ENCODE results near the gene DNAJC2.

Gene DNAJC2

DNA sequence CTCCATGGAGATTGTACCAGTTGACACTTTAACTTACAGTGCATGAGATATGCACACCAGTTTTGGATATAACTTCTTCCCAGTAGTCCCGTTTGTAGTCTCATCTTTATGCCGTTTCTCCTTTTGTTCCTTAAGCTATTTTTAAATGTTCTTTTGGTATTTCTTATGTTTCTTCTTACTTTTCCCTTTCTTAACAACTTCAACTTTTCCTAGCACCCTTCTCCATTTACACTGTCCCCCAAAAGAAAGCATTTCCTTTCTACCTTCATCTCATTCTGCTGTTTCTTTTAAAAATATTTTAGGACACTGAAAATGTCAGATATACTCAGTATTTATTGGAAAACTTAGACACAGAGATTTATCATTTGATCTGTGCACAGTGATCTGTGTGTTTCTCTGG lies 4.4 kb upstream of the DNAJC2 start:
- Mint-ChIP-seq H3K9me3 (no peaks in the 10 kb centered on the region), H3K4me3 (peak overlapping the region; percentile 40), H3K27ac (peak overlapping the region; percentile 91), H3K4me1 (peaks cover 28% of the 10 kb centered on the region), H3K36me3 (peaks cover 9% of the 10 kb centered on the region), H3K27me3 (no peaks in the 10 kb centered on the region)
- DNase-seq (ENCODE audit: low spot score in 2 of 2) (no peak), ATAC-seq (ENCODE audit: low read depth) (no peak)

DNA sequence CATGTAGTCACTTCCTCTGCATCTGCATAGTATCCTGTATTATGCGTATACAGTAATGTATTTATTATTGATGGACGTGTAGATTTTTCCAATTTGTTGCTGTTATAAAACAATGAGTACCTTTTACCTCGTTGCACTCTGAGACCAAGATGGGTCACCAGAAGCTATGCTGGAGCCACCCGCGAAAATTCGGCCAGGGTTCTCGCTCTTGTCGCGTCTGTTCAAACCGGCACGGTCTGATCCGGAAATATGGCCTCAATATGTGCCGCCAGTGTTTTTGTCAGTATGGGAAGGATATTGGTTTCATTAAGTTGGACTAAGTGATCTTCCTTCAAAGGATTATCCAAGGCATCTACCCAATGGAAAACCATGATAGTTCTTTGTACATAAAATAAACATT lies 3.9 kb upstream of the DNAJC2 start:
- Mint-ChIP-seq H3K27me3 (no peaks in the 10 kb centered on the region), H3K4me3 (peak overlapping the region; percentile 93), H3K36me3 (peaks cover 9% of the 10 kb centered on the region), H3K27ac (peak overlapping the region; percentile 91), H3K4me1 (peaks cover 30% of the 10 kb centered on the region), H3K9me3 (no peaks in the 10 kb centered on the region)
- ATAC-seq (ENCODE audit: low read depth) (no peak), DNase-seq (ENCODE audit: low spot score in 2 of 2) (no peak)

DNA sequence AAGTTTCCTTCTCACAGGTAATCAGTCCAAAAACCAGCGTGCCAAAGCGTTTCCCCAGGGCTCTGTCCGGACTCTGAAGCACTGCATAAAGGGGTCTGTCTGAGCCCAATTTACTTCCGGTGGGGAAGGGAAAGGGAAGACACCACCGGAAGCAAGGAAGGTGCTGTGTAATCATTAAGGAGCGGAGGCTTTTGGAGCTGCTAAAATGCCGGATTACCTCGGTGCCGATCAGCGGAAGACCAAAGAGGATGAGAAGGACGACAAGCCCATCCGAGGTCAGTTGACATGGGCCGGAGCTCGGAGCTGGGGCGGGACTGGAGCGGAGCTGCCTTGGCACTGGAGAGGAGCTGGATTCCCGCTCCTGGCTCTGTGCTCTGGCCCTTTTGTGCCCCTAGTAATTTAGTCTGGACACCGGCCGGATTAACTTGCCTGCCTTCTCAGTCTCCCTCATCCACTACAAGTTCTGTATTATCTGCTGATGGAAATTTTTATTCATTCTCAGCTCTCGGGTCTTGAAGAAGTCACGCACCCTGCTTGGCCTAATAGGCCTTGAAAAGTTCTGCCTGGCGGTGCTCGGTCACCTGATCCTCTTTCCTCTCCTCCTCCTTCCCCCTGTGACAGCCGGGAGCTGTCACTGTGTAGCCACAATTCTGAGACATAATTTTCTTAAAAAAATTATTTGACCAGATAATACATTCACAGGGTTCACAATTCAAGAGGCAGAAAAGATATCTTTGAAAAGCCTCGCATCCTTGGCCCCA lies 3.1 kb upstream of the DNAJC2 start, which contains the start of gene PSMC2:
PSMC2 (plus strand) TSS at position 137 of the 761 bp plus-strand sequence; CDS start at position 206, 69 bp downstream.
- H3K9me3 Mint-ChIP-seq, result no peaks in the 10 kb centered on the region
- H3K4me1 Mint-ChIP-seq, result peaks cover 28% of the 10 kb centered on the region
- H3K36me3 Mint-ChIP-seq, result peaks cover 9% of the 10 kb centered on the region
- DNase-seq (ENCODE audit: low spot score in 2 of 2), result peak; percentile 81
- H3K27ac Mint-ChIP-seq, result peak within 1 kb of the TSS; percentile 91
- peak within 1 kb of the TSS; percentile 93 for H3K4me3 Mint-ChIP-seq
- ATAC-seq (ENCODE audit: low read depth), result peak; percentile 70
- no peaks in the 10 kb centered on the region for H3K27me3 Mint-ChIP-seq

DNA sequence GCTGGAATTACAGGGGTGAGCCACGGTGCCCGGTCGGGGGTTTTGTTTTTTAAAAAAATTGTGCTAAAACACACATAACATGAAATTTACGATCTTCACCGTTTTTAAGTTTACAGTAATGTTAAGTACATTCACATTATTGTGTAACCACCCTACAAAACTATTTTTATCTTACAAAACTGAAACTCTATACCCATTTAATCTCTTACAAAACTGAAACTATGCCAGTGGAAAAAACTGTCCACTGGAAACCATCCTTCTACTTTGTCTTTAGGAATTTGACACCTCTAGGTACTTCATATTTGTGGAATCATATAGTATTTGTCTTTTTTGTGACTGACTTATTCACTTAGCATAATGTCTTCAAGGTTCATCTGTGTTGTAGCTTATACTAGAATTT lies 1.8 kb upstream of the DNAJC2 start:
- Mint-ChIP-seq H3K27me3 (no peaks in the 10 kb centered on the region), H3K36me3 (peaks cover 8% of the 10 kb centered on the region), H3K4me1 (peaks cover 23% of the 10 kb centered on the region), H3K4me3 (no peak overlapping the region), H3K9me3 (no peaks in the 10 kb centered on the region), H3K27ac (no peak overlapping the region)
- DNase-seq (ENCODE audit: low spot score in 2 of 2) (no peak), ATAC-seq (ENCODE audit: low read depth) (no peak)

DNA sequence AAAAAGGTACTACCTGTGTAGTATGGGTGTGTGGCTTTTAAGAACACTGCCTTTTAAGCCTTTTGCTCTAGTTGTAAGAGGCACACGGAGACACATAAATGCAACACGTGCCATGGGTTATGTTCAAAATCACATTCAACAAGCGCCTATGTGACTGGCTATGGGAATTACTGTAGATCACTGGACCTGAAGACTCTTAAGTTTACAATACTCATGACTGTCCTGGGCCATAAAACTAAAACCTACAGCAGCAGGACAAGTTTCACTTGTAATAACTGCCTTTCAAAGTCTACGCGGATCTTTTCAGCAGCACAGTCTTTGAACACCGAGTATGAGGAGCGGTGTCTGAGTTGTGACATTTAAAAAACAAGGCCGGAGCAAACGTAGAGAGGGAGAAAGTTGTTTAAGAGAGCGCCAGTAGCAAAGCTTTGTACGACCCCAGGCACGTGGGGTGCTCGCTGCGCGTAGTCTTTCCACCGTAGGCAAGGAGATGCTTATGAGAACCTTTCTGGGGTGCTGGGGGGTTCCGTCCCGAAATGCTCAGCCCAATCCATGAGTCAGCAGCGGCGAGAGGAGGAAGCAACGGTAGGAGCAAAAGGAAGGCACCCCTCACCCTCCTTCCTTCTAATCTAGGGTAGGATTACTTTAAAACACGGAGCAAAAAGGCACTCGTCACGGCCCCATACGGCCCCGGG lies 662 bp downstream of the DNAJC2 start:
- peak overlapping the region; percentile 99 for H3K4me3 Mint-ChIP-seq
- H3K4me1 Mint-ChIP-seq, result peaks cover 26% of the 10 kb centered on the region
- no peaks in the 10 kb centered on the region for H3K9me3 Mint-ChIP-seq
- peak overlapping the region; percentile 99 for H3K27ac Mint-ChIP-seq
- H3K36me3 Mint-ChIP-seq, result peaks cover 22% of the 10 kb centered on the region
- peak in 1 of 2 donors; percentile 15 for DNase-seq (ENCODE audit: low spot score in 2 of 2)
- peak; percentile 31 for ATAC-seq (ENCODE audit: low read depth)
- no peaks in the 10 kb centered on the region for H3K27me3 Mint-ChIP-seq

DNA sequence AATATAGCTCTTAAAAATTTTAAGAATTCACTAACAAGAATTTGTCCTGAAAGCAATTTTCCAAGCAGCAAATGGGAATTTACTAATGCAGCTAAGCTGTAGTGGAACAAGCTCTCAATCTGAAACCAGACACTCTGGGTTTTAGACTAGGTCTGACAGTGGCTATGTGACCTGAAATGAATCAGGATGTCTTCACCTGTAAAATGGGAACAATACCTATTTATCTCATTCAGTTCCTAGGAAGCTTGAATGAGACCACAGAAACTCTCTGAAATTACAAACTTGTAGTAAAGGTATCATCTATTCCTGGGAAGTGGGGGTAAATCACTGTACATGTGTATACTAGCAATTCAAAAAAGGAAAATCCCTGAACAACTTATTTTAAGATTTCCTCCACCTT lies 1.2 kb downstream of the DNAJC2 start:
- Mint-ChIP-seq H3K27ac (peak overlapping the region; percentile 99), H3K9me3 (no peaks in the 10 kb centered on the region), H3K36me3 (peaks cover 22% of the 10 kb centered on the region), H3K4me3 (peak overlapping the region; percentile 99), H3K4me1 (peaks cover 22% of the 10 kb centered on the region), H3K27me3 (no peaks in the 10 kb centered on the region)
- DNase-seq (ENCODE audit: low spot score in 2 of 2) (no peak), ATAC-seq (ENCODE audit: low read depth) (no peak)

DNA sequence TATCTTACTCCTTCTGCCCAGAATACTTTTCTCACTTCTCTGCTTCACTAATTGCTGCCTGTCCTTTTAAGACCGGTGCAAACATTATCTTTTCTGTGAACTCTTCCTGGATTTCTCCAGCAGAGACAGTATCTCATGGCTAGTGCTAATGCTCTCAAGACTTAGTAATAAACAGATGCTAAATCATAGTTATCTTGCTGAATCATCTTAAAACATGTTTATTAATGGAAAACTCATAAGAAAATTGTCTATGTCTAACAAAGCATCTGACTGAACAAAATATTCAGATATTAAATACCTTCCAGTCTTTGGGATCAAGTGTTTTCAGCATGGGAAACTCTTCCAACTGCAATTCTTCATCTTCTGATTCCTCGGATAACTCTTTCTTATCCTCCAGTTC lies 3.1 kb downstream of the DNAJC2 start:
- DNase-seq (ENCODE audit: low spot score in 2 of 2) (no peak), ATAC-seq (ENCODE audit: low read depth) (no peak)
- H3K4me3 Mint-ChIP-seq, result no peak overlapping the region
- no peaks in the 10 kb centered on the region for H3K9me3 Mint-ChIP-seq
- peaks cover 22% of the 10 kb centered on the region for H3K4me1 Mint-ChIP-seq
- H3K36me3 Mint-ChIP-seq, result peaks cover 34% of the 10 kb centered on the region
- H3K27ac Mint-ChIP-seq, result peak overlapping the region; percentile 39
- no peaks in the 10 kb centered on the region for H3K27me3 Mint-ChIP-seq

DNA sequence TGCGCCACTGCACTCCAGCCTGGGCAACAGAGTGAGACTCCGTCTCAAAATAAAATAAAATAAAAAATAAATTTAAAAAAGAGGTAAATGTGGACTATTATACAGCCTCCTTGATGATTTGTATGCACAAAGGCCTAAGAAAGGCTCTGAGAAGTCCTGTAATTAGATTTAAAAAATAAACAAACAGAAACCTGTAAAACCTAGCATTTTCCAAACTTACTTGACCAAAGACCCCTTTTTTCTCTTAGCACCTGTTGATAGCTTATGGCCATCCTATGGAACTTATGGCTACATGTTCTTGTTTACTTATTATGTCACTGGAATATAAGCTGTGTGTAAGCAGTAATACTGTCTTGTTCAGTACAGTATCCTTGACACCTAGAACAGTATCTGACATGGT lies 5.7 kb downstream of the DNAJC2 start:
- Mint-ChIP-seq H3K4me1 (peaks cover 19% of the 10 kb centered on the region), H3K36me3 (peaks cover 34% of the 10 kb centered on the region), H3K4me3 (no peak overlapping the region), H3K9me3 (no peaks in the 10 kb centered on the region), H3K27ac (peak overlapping the region; percentile 4), H3K27me3 (no peaks in the 10 kb centered on the region)
- DNase-seq (ENCODE audit: low spot score in 2 of 2) (no peak), ATAC-seq (ENCODE audit: low read depth) (no peak)

DNA sequence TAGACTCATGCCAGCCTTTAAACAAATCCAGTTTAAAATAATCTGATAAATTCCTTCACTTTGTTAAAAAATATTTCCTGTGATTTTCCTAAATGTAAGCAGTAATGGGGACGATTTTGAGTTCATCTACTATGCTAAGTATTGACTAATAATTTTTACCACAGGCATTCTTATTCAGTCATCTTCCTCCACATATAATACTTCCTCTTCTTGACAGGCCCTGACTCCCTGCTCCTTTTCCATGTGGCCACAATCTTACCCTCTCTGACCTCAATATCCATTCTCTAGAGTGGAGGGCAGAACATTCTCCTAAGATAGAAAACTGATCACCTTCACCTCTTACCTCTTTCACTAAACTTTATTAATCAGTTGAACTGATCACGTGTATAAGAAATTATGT lies 7.8 kb downstream of the DNAJC2 start:
- Mint-ChIP-seq H3K27ac (no peak overlapping the region), H3K9me3 (no peaks in the 10 kb centered on the region), H3K27me3 (no peaks in the 10 kb centered on the region), H3K4me1 (peaks cover 18% of the 10 kb centered on the region), H3K36me3 (peaks cover 33% of the 10 kb centered on the region), H3K4me3 (no peak overlapping the region)
- DNase-seq (ENCODE audit: low spot score in 2 of 2) (no peak), ATAC-seq (ENCODE audit: low read depth) (no peak)

DNA sequence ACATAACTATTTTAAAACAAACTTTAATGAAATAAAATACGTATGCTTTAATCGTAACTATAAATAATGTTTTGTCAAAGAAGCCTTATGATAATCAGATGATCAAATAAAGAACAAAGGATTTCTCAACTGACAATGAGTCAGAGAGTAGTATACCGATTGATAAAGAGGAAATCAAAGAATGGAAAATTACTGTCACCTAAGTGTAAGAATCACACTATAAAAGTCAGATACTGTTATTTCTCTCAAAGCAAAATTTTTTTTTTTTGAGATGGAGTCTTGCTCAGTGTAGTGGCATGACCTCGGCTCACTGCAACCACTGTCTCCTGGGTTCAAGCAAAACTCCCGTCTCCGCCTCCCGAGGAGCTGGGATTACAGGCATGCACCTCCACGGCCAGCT lies 18.8 kb downstream of the DNAJC2 start:
- no peaks in the 10 kb centered on the region for H3K4me1 Mint-ChIP-seq
- H3K9me3 Mint-ChIP-seq, result no peaks in the 10 kb centered on the region
- H3K36me3 Mint-ChIP-seq, result peaks cover 15% of the 10 kb centered on the region
- no peak for ATAC-seq (ENCODE audit: low read depth)
- H3K27ac Mint-ChIP-seq, result no peak overlapping the region
- no peak overlapping the region for H3K4me3 Mint-ChIP-seq
- no peaks in the 10 kb centered on the region for H3K27me3 Mint-ChIP-seq
- no peak for DNase-seq (ENCODE audit: low spot score in 2 of 2)

DNA sequence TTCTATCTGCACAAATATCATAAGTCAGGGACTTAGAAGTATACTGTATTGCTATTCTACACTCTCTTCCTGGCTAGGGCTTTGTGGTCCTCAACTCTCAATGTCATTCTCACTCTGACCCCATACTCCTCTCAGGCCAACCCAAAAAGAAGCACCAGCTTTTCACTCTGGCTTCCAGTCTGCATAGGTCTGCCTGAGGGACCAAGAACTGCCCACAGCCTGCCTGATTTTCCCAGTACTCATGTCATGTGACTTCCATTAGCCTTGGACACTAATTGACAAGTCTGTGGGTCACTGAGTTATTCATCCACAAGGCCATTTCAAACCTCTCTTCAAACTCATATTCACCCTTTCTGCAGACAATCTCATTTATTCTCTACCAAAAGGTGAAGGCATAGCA lies 27.6 kb downstream of the DNAJC2 start:
- peak overlapping the region; percentile 90 for H3K27ac Mint-ChIP-seq
- H3K27me3 Mint-ChIP-seq, result no peaks in the 10 kb centered on the region
- no peaks in the 10 kb centered on the region for H3K9me3 Mint-ChIP-seq

DNA sequence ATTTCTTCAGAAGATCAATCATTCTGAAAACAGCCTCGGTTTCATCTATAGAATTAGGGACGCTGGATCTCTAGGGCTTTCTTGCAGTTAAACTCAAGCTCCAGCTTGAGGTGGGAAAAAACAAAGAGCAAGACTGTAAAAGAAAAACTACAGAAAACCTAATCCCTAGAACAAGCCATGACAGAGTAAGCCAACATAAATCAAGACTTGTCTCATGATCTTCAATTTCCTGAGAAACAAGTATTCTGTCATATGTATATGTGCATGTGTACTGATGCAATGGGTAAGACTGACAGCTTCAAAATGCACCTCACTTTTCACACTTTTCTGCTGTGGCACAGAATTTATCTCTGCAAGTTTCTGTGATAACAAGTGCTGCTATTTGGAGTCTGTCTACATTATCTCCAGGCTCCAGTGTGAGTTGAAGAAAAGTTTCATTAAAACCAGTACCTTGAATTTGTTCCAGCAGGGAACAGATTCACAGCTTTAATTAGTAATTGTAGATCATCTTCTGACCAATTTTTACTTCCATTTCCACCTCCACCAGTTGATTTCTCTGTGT lies 28.1 kb downstream of the DNAJC2 start:
- peaks cover 8% of the 10 kb centered on the region for H3K4me1 Mint-ChIP-seq
- no peak overlapping the region for H3K4me3 Mint-ChIP-seq
- no peaks in the 10 kb centered on the region for H3K9me3 Mint-ChIP-seq
- ATAC-seq (ENCODE audit: low read depth) (no peak), DNase-seq (ENCODE audit: low spot score in 2 of 2) (no peak)
- H3K27me3 Mint-ChIP-seq, result no peaks in the 10 kb centered on the region
- H3K36me3 Mint-ChIP-seq, result peaks cover 30% of the 10 kb centered on the region
- peak overlapping the region; percentile 90 for H3K27ac Mint-ChIP-seq

More for the DNA sequence above, 27.6 kb downstream of the DNAJC2 start:
- DNase-seq (ENCODE audit: low spot score in 2 of 2) (no peak), ATAC-seq (ENCODE audit: low read depth) (no peak)
- Mint-ChIP-seq H3K4me3 (no peak overlapping the region), H3K4me1 (peaks cover 8% of the 10 kb centered on the region), H3K36me3 (peaks cover 32% of the 10 kb centered on the region)

DNA sequence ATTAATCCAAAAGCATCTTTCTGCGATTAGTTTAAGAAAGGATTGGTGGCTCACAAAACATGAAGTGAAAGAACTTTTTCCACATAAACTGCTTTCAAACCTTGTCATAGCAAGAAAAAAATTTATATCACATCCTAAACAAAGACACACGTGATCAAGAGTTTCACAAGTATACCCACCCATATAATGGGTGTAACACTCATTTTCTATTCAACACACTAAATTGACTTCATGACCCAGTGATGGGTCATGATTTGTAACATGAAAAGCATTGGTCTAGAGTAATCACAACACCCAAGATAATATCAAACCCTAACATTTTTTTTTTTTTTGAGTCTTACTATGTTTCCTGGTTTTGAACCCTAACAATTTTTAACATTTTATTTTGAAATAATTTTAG lies 29.7 kb downstream of the DNAJC2 start:
- Mint-ChIP-seq H3K36me3 (peaks cover 30% of the 10 kb centered on the region), H3K4me1 (peaks cover 8% of the 10 kb centered on the region), H3K9me3 (no peaks in the 10 kb centered on the region), H3K27me3 (no peaks in the 10 kb centered on the region), H3K4me3 (no peak overlapping the region), H3K27ac (no peak overlapping the region)
- ATAC-seq (ENCODE audit: low read depth), result no peak
- no peak for DNase-seq (ENCODE audit: low spot score in 2 of 2)

DNA sequence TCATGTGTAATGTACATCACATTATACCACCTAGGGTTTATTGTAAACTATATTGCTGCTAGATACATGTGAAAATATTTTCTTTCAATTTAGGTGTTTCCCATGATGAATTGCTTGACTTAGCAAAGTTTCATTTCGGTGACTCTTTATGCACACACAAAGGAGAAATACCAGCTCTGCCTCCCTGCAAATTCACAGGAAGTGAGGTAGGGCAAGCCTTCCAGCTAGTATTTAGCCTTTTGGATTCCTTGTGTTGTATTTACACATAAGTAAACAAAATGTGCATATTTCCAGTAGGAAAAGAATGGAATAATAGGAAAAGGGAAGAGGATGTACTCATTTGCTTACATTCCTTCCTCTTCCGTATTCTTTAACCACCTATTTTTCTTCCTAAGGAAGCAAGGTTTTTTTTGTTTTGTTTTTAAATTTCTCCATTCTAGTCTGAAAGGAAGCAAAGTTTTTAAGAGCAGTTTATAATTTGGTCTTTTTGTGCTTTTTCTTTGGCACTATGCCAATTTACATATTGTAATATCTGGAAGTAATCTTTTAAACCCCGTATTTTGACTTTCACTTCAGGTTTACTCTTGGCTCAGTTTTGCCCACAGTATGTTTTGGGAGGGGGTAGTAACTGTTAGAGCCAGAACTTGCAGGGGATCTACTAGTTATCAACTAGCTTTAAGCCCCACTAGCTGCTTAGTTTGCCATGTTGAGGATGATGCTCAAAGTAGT lies 36.9 kb downstream of the DNAJC2 start:
- Mint-ChIP-seq H3K27ac (peak overlapping the region; percentile 47), H3K9me3 (no peaks in the 10 kb centered on the region), H3K36me3 (peaks cover 12% of the 10 kb centered on the region), H3K4me3 (no peak overlapping the region), H3K27me3 (no peaks in the 10 kb centered on the region), H3K4me1 (peaks cover 3% of the 10 kb centered on the region)
- DNase-seq (ENCODE audit: low spot score in 2 of 2) (no peak), ATAC-seq (ENCODE audit: low read depth) (no peak)

Data from memory B cell (primary cell).